Peyer's patch (tissue), 4 donors: ENCODE results near the gene PTBP1.

Source experiments
- POLR2A ChIP-seq, 2 donors: fragments of 450-650 bp; IDR thresholded peaks; one replicate each; pipeline ENCODE4 v1.5.1; 2017; ENCODE audit warnings: antibody characterized with exemption in 2 of 2, mild to moderate bottlenecking in 2 of 2, moderate library complexity in 2 of 2
- TF ChIP-seq, protein P1 (sequence below), 6 experiments: fragments of 450-650 bp in 4 of 6; fragments of 200-600 bp in 2 of 6; sonication (generic) in 1 of 6; IDR thresholded peaks; one replicate each; pipeline ENCODE4 v1.5.1; 2017 to 2019; ENCODE audit warnings: antibody characterized with exemption in 6 of 6, mild to moderate bottlenecking in 3 of 6, moderate library complexity in 1 of 6

DNA sequence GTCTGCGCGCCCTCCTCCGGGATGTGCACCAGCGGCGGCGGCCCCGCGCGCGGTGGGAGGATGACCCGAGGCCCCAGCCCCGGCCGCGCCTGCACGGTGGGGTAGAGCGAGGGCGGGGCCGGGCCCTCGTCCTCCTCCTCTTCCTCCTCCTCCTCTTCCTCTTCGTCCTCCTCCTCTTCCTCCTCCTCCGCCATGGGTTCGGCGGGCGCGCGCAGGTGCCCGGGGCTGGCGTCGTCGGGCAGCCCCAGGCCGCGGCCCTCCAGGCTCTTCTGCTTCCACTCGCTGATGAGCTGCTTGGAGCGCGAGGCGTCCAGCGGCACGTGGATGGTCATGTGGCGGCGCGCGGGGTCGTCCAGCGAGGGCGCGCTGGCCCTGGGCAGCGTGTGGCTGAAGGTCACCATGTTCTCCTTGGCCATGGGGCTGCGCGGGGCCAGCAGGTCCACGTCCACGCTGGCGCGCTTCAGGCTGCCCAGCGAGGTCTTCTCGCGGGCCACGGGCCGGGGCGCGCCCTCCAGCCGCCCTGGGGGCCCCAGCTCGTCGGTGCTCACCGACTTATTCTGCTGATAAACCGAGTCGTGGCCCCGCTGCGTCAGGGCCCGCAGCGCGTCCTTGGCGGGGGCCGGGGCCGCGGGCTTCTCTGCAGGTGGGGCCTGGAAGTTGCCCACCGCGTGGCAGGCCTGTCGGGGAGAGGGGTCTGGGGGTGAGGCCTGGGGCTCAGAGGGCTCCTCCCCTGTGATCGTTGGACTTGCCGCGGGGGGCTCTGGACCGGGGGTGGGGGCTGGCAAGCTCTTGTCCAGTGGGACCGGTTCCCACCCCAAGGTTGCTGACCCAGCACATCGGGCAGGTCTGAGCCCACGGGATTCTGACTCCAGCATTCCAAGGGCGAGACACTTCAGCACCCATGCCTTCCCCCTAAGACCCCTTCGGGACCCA is 16.2 kb downstream of the PTBP1 start:
- TF ChIP-seq, protein P1, sequence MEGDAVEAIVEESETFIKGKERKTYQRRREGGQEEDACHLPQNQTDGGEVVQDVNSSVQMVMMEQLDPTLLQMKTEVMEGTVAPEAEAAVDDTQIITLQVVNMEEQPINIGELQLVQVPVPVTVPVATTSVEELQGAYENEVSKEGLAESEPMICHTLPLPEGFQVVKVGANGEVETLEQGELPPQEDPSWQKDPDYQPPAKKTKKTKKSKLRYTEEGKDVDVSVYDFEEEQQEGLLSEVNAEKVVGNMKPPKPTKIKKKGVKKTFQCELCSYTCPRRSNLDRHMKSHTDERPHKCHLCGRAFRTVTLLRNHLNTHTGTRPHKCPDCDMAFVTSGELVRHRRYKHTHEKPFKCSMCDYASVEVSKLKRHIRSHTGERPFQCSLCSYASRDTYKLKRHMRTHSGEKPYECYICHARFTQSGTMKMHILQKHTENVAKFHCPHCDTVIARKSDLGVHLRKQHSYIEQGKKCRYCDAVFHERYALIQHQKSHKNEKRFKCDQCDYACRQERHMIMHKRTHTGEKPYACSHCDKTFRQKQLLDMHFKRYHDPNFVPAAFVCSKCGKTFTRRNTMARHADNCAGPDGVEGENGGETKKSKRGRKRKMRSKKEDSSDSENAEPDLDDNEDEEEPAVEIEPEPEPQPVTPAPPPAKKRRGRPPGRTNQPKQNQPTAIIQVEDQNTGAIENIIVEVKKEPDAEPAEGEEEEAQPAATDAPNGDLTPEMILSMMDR (IDR thresholded peaks at IDR 0.05), result no peak
- TF ChIP-seq POLR2A (IDR thresholded peaks at IDR 0.05), result no peak
